Stomach (tissue), 9 donors: ENCODE data around the gene PIM3. TPM values are rescaled to one million over a fixed set of nuclear protein-coding genes. Genes with fewer than 3 reads are reported as not detected.

Experiments
- DNase-seq, 2 donors: peaks; one replicate each; pipeline versions ENCODE4 v3.0.0 to v3.0.0-alpha.2; 2013 to 2019
- H3K27ac ChIP-seq, 5 donors: fragments of 200-600 bp in 4 of 5; sonication (generic) in 4 of 5; one replicate each; pipeline ENCODE4 v1.5.1; 2013 to 2019; ENCODE audit warnings: mild to moderate bottlenecking in 1 of 5, moderate library complexity in 1 of 5
- H3K27me3 ChIP-seq, 3 donors: fragments of 200-600 bp; sonication (generic); one replicate each; pipeline ENCODE4 v1.5.1; 2017 to 2019; ENCODE audit warnings: mixed run types in 1 of 3
- H3K36me3 ChIP-seq, 4 donors: fragments of 200-600 bp; sonication (generic); 1 replicate in 3 of 4; 2 replicates in 1 of 4; pipeline ENCODE4 v1.5.1; 2016 to 2019
- H3K4me1 ChIP-seq, 4 donors: fragments of 200-600 bp; sonication (generic); one replicate each; pipeline ENCODE4 v1.5.1; 2016 to 2019
- H3K4me3 ChIP-seq, 4 donors: fragments of 200-600 bp; sonication (generic) in 3 of 4; one replicate each; pipeline ENCODE4 v1.5.1; 2016 to 2019; ENCODE audit warnings: mild to moderate bottlenecking in 1 of 4
- H3K9me3 ChIP-seq, 4 donors: fragments of 200-600 bp; sonication (generic); one replicate each; pipeline ENCODE4 v1.5.1; 2016 to 2019
- CTCF ChIP-seq, 7 experiments: fragments of 450-650 bp in 4 of 7; fragments of 200-600 bp in 3 of 7; sonication (generic) in 3 of 7; IDR thresholded peaks; one replicate each; pipeline ENCODE4 v1.5.1; 2016 to 2019; ENCODE audit warnings: antibody characterized with exemption in 7 of 7, control low read depth in 2 of 7, mild to moderate bottlenecking in 1 of 7
- EP300 ChIP-seq: sonication (generic); formaldehyde crosslinking; IDR thresholded peaks from one replicate; pipeline ENCODE4 v1.6.1; 2017; ENCODE audit warnings: antibody characterized with exemption
- POLR2A ChIP-seq, 4 donors: fragments of 450-650 bp; IDR thresholded peaks; one replicate each; pipeline ENCODE4 v1.6.1; 2016; ENCODE audit warnings: antibody characterized with exemption in 4 of 4, control low read depth in 2 of 4, mild to moderate bottlenecking in 1 of 4, moderate library complexity in 1 of 4
- POLR2AphosphoS5 ChIP-seq, 3 donors: sonication (generic); formaldehyde crosslinking; IDR thresholded peaks; one replicate each; pipeline ENCODE4 v1.6.1; 2016; ENCODE audit warnings: antibody characterized with exemption in 3 of 3
- WGBS, 5 donors: extraction: QIAGEN DNeasy Blood & Tissue Kit in 3 of 5; methylation state at CpG; one replicate each; pipeline versions ENCODE4 v1.1.5 to v1.1.7; 2013 to 2018; 5-methylcytosine and 5-hydroxymethylcytosine counted together
- intact Hi-C: fragments of 100-400 bp; cut with DNase I; formaldehyde crosslinking; loops from one replicate; pipeline ENCODE4 v1.15.1; 2023; ENCODE audit warnings: low total_unique reads
- polyA plus RNA-seq, 3 donors: library from polyadenylated mRNA; stranded (reverse); fragments of 200-250 nt; gene quantifications; one replicate each; pipeline ENCODE4 v1.2.3, GENCODE V29; 2013
- total RNA-seq, 5 donors: library from RNA; depleted of rRNA; stranded (reverse); fragments of >200 nt; gene quantifications; one replicate each; pipeline versions ENCODE4 v1.1.0 to v1.2.3, GENCODE V29; 2014 to 2016
- donor health status: healthy with polysubstance abuse.
- donor health status: Bipolar disorder and iron deficiency.
- donor health status: healthy.

Gene PIM3
- total and polyA plus RNA-seq, 8 donors = 51.9 to 802 (median 84.6) TPM

GRCh38 chr22:49948958-49949913 lies 11.3 kb upstream of the PIM3 start:
- Histone ChIP-seq H3K4me3 (peak overlapping the region; percentile 9 to 52 (median 40)), H3K9me3 (no peaks in the 10 kb centered on the region), H3K36me3 (no peaks in the 10 kb centered on the region), H3K4me1 (peaks cover 47 to 65% (median 53%) of the 10 kb centered on the region in 4 donors), H3K27ac (peak overlapping the region; percentile 94 to 98 (median 98)), H3K27me3 (no peaks in the 10 kb centered on the region)
- peak; percentile 91 to 97 for DNase-seq
- intact Hi-C loops = no loop called here
- TF ChIP-seq EP300 (peak; percentile 78), CTCF (IDR thresholded peaks at IDR 0.05) (peak in 1 of 7 experiments; percentile 28), POLR2AphosphoS5 (IDR thresholded peaks at IDR 0.05) (peak; percentile 28 to 96 (median 95)), POLR2A (IDR thresholded peaks at IDR 0.05) (peak in 2 of 4 donors; percentile 64 to 81)
- WGBS, 5 donors = 32 to 60% (median 49%) methylated on average over 22 to 42 of the region's 42 CpGs

GRCh38 chr22:49949914-49950292 lies 10.7 kb upstream of the PIM3 start:
- 36 to 81% (median 60%) methylated on average over 3 to 11 of the region's 11 CpGs for WGBS, 5 donors
- Histone ChIP-seq H3K4me3 (no peak overlapping the region), H3K4me1 (peaks cover 52 to 70% (median 58%) of the 10 kb centered on the region in 4 donors), H3K36me3 (no peaks in the 10 kb centered on the region), H3K27me3 (no peaks in the 10 kb centered on the region), H3K27ac (peak overlapping the region; percentile 94 to 98 (median 98)), H3K9me3 (no peaks in the 10 kb centered on the region)
- intact Hi-C loops = no loop called here
- TF ChIP-seq POLR2AphosphoS5 (IDR thresholded peaks at IDR 0.05) = no peak
- TF ChIP-seq CTCF (IDR thresholded peaks at IDR 0.05) = no peak
- TF ChIP-seq POLR2A (IDR thresholded peaks at IDR 0.05) = no peak
- no peak for TF ChIP-seq EP300
- no peak for DNase-seq

- no peaks in the 10 kb centered on the region for H3K36me3 ChIP-seq
- intact Hi-C loops = no loop called here
- peak overlapping the region; percentile 94 to 98 (median 98) for H3K27ac ChIP-seq
- no peaks in the 10 kb centered on the region for H3K27me3 ChIP-seq
- H3K4me3 ChIP-seq = no peak overlapping the region
- TF ChIP-seq CTCF (IDR thresholded peaks at IDR 0.05) (no peak), POLR2A (IDR thresholded peaks at IDR 0.05) (no peak), POLR2AphosphoS5 (IDR thresholded peaks at IDR 0.05) (no peak), EP300 (no peak)
- 24 to 68% (median 48%) methylated on average over 8 to 18 of the region's 18 CpGs for WGBS, 5 donors
- H3K9me3 ChIP-seq = no peaks in the 10 kb centered on the region
- H3K4me1 ChIP-seq = peaks cover 57 to 76% (median 62%) of the 10 kb centered on the region in 4 donors
- peak; percentile 69 to 84 for DNase-seq
These were observed 10.1 kb upstream of the PIM3 start for GRCh38 chr22:49950396-49950994.

- peaks cover 51 to 76% (median 62%) of the 10 kb centered on the region in 4 donors for H3K4me1 ChIP-seq
- intact Hi-C loops = no loop called here
- H3K27ac ChIP-seq = peak overlapping the region; percentile 94 to 98 (median 98)
- no peaks in the 10 kb centered on the region for H3K27me3 ChIP-seq
- 34 to 61% (median 47%) methylated on average over 24 to 28 of the region's 28 CpGs for WGBS, 5 donors
- H3K9me3 ChIP-seq = no peaks in the 10 kb centered on the region
- H3K36me3 ChIP-seq = no peaks in the 10 kb centered on the region
- no peak overlapping the region for H3K4me3 ChIP-seq
- peak; percentile 97 to 99 for DNase-seq
- TF ChIP-seq POLR2A (IDR thresholded peaks at IDR 0.05) (no peak), EP300 (peak; percentile 27), POLR2AphosphoS5 (IDR thresholded peaks at IDR 0.05) (peak; percentile 59 to 97 (median 95)), CTCF (IDR thresholded peaks at IDR 0.05) (no peak)
These were observed 9.4 kb upstream of the PIM3 start for GRCh38 chr22:49951000-49951677.
